Measurements from ENCODE around the gene TNFRSF21. TPM values are rescaled to one million over a fixed set of nuclear protein-coding genes. Genes with fewer than 3 reads are reported as not detected.
A peak's percentile ranks its signal among the peaks of the same experiment; 100 is the strongest.

TNFRSF21 gene
- total RNA-seq, 1 experiment from 2014 or later = 172 TPM

DNA sequence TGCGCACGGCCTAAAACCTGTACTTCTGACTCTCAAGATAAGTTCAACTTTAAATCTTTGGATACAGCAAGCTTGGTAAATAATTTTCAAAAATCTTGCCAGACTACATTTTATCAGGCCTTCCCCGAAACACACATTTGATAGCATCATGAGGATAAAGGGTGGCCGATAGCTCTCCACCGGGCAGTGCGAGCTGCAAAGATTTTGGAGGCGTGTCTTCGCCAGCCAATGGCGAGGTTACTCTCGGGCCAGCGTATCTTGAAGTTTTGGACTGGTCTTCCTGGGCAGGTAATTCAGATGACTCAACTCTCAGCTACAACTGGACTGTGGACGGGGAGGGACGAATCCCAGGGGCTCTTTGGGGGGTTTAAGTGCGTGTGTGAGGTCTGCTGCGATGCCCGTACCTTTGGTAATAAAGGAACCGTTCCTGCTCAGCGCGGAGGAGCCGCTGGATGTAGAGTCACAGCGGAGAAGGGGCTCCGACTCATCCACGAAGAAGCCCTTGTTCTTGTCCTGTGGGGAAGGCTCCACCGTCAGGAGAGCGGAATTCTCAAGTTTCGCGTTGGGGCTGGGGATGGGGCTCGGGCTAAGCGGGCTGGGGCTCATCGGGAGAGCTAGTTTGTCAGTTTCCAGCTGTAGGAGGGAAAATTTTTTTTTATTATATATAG, 75.3 kb downstream of the TNFRSF21 start:
- BruUV-seq (replicated peaks) = no TSS peak
- peaks cover 91% of the 10 kb centered on the region for H3F3A ChIP-seq (ENCODE audit: insufficient read depth, low read depth)
- peaks cover 11% of the 10 kb centered on the region; the same call in 1 of the 2 replicates for H4K20me1 ChIP-seq (ENCODE audit: insufficient read depth)
- TF ChIP-seq, protein P1, sequence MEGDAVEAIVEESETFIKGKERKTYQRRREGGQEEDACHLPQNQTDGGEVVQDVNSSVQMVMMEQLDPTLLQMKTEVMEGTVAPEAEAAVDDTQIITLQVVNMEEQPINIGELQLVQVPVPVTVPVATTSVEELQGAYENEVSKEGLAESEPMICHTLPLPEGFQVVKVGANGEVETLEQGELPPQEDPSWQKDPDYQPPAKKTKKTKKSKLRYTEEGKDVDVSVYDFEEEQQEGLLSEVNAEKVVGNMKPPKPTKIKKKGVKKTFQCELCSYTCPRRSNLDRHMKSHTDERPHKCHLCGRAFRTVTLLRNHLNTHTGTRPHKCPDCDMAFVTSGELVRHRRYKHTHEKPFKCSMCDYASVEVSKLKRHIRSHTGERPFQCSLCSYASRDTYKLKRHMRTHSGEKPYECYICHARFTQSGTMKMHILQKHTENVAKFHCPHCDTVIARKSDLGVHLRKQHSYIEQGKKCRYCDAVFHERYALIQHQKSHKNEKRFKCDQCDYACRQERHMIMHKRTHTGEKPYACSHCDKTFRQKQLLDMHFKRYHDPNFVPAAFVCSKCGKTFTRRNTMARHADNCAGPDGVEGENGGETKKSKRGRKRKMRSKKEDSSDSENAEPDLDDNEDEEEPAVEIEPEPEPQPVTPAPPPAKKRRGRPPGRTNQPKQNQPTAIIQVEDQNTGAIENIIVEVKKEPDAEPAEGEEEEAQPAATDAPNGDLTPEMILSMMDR (conservative IDR thresholded peaks at IDR 0.05) = no peak
- TF ChIP-seq EZH2 (IDR thresholded peaks at IDR 0.05; ENCODE audit: low read depth) = no peak
- peaks cover 33% of the 10 kb centered on the region for H3K4me1 ChIP-seq (replicated peaks; ENCODE audit: insufficient read depth)
- CTCF ChIA-PET = interaction anchor here (0.5 kb wide), 1 partner anchor 386 kb away, joined by 3 read pairs; no protein-coding TSS in a partner anchor
- no peak overlapping the region for H3K27ac ChIP-seq
- no peaks in the 10 kb centered on the region for H3K27me3 ChIP-seq (ENCODE audit: insufficient read depth, low read depth)
- H3K79me2 ChIP-seq (ENCODE audit: low read depth) = peaks cover 84% of the 10 kb centered on the region
- H3K4me2 ChIP-seq = no peak overlapping the region
- POLR2A ChIA-PET (ENCODE audit: unreplicated experiment) = no interaction called here
- no peaks in the 10 kb centered on the region for H3K9me2 ChIP-seq (ENCODE audit: insufficient read depth)
- no peak overlapping the region for H3K4me3 ChIP-seq
- H3K36me3 ChIP-seq (ENCODE audit: low read depth) = peaks cover 92% of the 10 kb centered on the region
- intact Hi-C loops (cut with micrococcal nuclease; ENCODE audit: unreplicated experiment) = no loop called here
- no peak overlapping the region for H2AFZ ChIP-seq
- DNase-seq = no peak
- H3K9me3 ChIP-seq (ENCODE audit: insufficient read depth, low read depth) = no peaks in the 10 kb centered on the region

DNA sequence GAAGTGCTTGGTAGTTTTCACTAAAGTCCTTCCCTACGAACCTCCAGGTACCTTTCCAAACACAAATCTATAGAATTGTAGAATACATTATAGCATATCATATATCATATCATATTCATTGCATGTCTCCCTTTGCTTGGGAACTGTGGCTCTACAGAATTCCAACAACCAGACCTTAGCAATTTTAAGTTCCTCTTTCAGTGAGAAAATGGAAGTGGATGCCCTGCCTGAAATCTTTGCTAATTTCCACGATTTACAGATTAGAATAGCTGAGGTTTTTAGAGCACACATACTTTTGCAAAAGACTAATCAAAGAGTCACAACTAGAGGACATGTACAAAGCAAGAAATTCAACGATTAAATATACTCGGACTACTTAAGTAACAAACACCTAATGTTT, 78.6 kb downstream of the TNFRSF21 start:
- no TSS peak for BruUV-seq (replicated peaks)
- H4K20me1 ChIP-seq (ENCODE audit: insufficient read depth) = no peaks in the 10 kb centered on the region; the same call in 1 of the 2 replicates
- H3K27ac ChIP-seq = peak overlapping the region; percentile 17
- CTCF ChIA-PET = no interaction called here
- POLR2A ChIA-PET (ENCODE audit: unreplicated experiment) = no interaction called here
- peaks cover 58% of the 10 kb centered on the region for H3K79me2 ChIP-seq (ENCODE audit: low read depth)
- no peak overlapping the region for H3K4me3 ChIP-seq
- H2AFZ ChIP-seq = no peak overlapping the region
- H3F3A ChIP-seq (ENCODE audit: insufficient read depth, low read depth) = peaks cover 91% of the 10 kb centered on the region
- H3K4me2 ChIP-seq = no peak overlapping the region
- H3K4me1 ChIP-seq (replicated peaks; ENCODE audit: insufficient read depth) = peaks cover 18% of the 10 kb centered on the region
- no peak for DNase-seq
- intact Hi-C loops (cut with micrococcal nuclease; ENCODE audit: unreplicated experiment) = no loop called here
- H3K36me3 ChIP-seq (ENCODE audit: low read depth) = peaks cover 82% of the 10 kb centered on the region
- no peaks in the 10 kb centered on the region for H3K27me3 ChIP-seq (ENCODE audit: insufficient read depth, low read depth)
- no peaks in the 10 kb centered on the region for H3K9me3 ChIP-seq (ENCODE audit: insufficient read depth, low read depth)
- TF ChIP-seq, protein P1 (conservative IDR thresholded peaks at IDR 0.05) = no peak
- no peak for TF ChIP-seq EZH2 (IDR thresholded peaks at IDR 0.05; ENCODE audit: low read depth)
- H3K9me2 ChIP-seq (ENCODE audit: insufficient read depth) = no peaks in the 10 kb centered on the region

DNA sequence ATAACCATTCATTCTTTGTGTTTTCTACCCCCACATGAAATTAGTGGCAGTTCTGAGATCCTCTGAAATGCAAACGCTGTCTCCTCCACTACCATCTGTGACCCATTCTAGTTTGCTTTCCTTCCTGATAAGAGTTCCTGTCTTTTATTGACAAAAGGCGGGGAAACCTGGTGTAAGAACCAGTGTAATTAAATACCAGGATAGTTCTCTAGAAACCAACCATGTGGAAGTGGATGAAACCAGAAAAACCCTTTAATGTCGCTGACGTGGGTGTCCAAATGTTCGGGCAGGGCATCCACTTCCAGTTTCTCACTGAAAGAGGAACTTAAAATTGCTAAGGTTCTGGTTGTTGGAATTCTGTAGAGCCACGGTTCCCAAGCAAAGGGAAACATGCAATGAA, 79.1 kb downstream of the TNFRSF21 start:
- H3K79me2 ChIP-seq (ENCODE audit: low read depth) = peaks cover 53% of the 10 kb centered on the region
- ChIA-PET POLR2A (ENCODE audit: unreplicated experiment) (no interaction called here), CTCF (no interaction called here)
- no peak overlapping the region for H3K4me2 ChIP-seq
- peaks cover 91% of the 10 kb centered on the region for H3F3A ChIP-seq (ENCODE audit: insufficient read depth, low read depth)
- H3K4me3 ChIP-seq = no peak overlapping the region
- BruUV-seq (replicated peaks) = no TSS peak
- DNase-seq = no peak
- peak overlapping the region; percentile 3 for H3K27ac ChIP-seq
- H3K36me3 ChIP-seq (ENCODE audit: low read depth) = peaks cover 81% of the 10 kb centered on the region
- intact Hi-C loops (cut with micrococcal nuclease; ENCODE audit: unreplicated experiment) = no loop called here
- H4K20me1 ChIP-seq (ENCODE audit: insufficient read depth) = no peaks in the 10 kb centered on the region; the same call in 1 of the 2 replicates
- peaks cover 14% of the 10 kb centered on the region for H3K4me1 ChIP-seq (replicated peaks; ENCODE audit: insufficient read depth)
- H2AFZ ChIP-seq = no peak overlapping the region
- no peak for TF ChIP-seq EZH2 (IDR thresholded peaks at IDR 0.05; ENCODE audit: low read depth)
- TF ChIP-seq, protein P1 (conservative IDR thresholded peaks at IDR 0.05) = no peak
- no peaks in the 10 kb centered on the region for H3K27me3 ChIP-seq (ENCODE audit: insufficient read depth, low read depth)
- H3K9me2 ChIP-seq (ENCODE audit: insufficient read depth) = no peaks in the 10 kb centered on the region
- H3K9me3 ChIP-seq (ENCODE audit: insufficient read depth, low read depth) = no peaks in the 10 kb centered on the region
